NCI-H1436 treated with DMSO at 0.1 percent for 48 hours (cell line): ENCODE data around the gene ZMPSTE24.

Experiments
- DNase-seq: peaks from one replicate; lab custom pipeline; 2025; lab: John Stamatoyannopoulos, UW

ZMPSTE24 gene

GRCh38 chr1:40303790-40304189 lies 45.8 kb downstream of the ZMPSTE24 start:
- no peak for DNase-seq

- no peak for DNase-seq
Observed at GRCh38 chr1:40305451-40305850, 47.4 kb downstream of the ZMPSTE24 start.

- DNase-seq: no peak
Observed at GRCh38 chr1:40305871-40306270, 47.8 kb downstream of the ZMPSTE24 start.

- DNase-seq: no peak
Observed at GRCh38 chr1:40306296-40306695, 48.3 kb downstream of the ZMPSTE24 start.

- DNase-seq: no peak
Observed at GRCh38 chr1:40307186-40307585, 49.1 kb downstream of the ZMPSTE24 start.

GRCh38 chr1:40308036-40308727 lies 50.1 kb downstream of the ZMPSTE24 start:
- no peak for DNase-seq

- DNase-seq: no peak
Observed at GRCh38 chr1:40309374-40310128, 51.5 kb downstream of the ZMPSTE24 start.

- no peak for DNase-seq
Observed at GRCh38 chr1:40310129-40310461, 52.1 kb downstream of the ZMPSTE24 start.

- DNase-seq: no peak
Observed at GRCh38 chr1:40310983-40311642, 53.1 kb downstream of the ZMPSTE24 start.

- no peak for DNase-seq
Observed at GRCh38 chr1:40311692-40312091, 53.7 kb downstream of the ZMPSTE24 start.

- no peak for DNase-seq
Observed at GRCh38 chr1:40312238-40313205, 54.5 kb downstream of the ZMPSTE24 start.

GRCh38 chr1:40313329-40313957 lies 55.4 kb downstream of the ZMPSTE24 start:
- DNase-seq: no peak

- no peak for DNase-seq
Observed at GRCh38 chr1:40313958-40314720, 56.1 kb downstream of the ZMPSTE24 start.

GRCh38 chr1:40314721-40315238 lies 56.7 kb downstream of the ZMPSTE24 start:
- no peak for DNase-seq

- peak; percentile 62 for DNase-seq
Observed at GRCh38 chr1:40315239-40315794, 57.3 kb downstream of the ZMPSTE24 start.

GRCh38 chr1:40315795-40316594 lies 58.0 kb downstream of the ZMPSTE24 start:
- no peak for DNase-seq

GRCh38 chr1:40316595-40317393 lies 58.8 kb downstream of the ZMPSTE24 start, which contains the start of gene COL9A2:
Gene COL9A2 (minus strand): TSS chr1:40317286. CDS start chr1:40317197, 89 bp downstream.
- DNase-seq: no peak

- no peak for DNase-seq
Observed at GRCh38 chr1:40317394-40318074, 59.5 kb downstream of the ZMPSTE24 start.
